ENCODE results near the gene OCRL. TPM values are rescaled to one million over a fixed set of nuclear protein-coding genes. Genes with fewer than 3 reads are reported as not detected.

Gene OCRL
- polyA plus RNA-seq, 1 of the 3 experiments (the other 2 are of a cell fraction) = 18.6 TPM

GRCh38 chrX:129496625-129497024 is 43.4 kb upstream of the OCRL start:
- Histone ChIP-seq H4K20me1 (ENCODE audit: insufficient read depth) (no peaks in the 10 kb centered on the region), H3K4me1 (ENCODE audit: control insufficient read depth in 1 of 2, insufficient read depth in 2 of 2, low read depth in 1 of 2, low read length in 1 of 2) (peaks cover 0 to 16% of the 10 kb centered on the region in 2 experiments; a peak in 1 of 4 replicates), H3K9me2 (no peaks in the 10 kb centered on the region), H3K79me2 (ENCODE audit: insufficient read depth) (no peaks in the 10 kb centered on the region), H3K4me2 (no peak overlapping the region), H3K27me3 (ENCODE audit: insufficient read depth) (0 out of 2 replicates have a peak, but pooled peaks cover 2% of the 10 kb centered on the region), H3F3A (replicated peaks; ENCODE audit: insufficient read depth) (peaks cover 40% of the 10 kb centered on the region), H3K9me3 (no peaks in the 10 kb centered on the region), H3K4me3 (ENCODE audit: low read depth in 2 of 2, low read length in 1 of 2) (no peak overlapping the region), H3K9ac (no peak overlapping the region), H3K36me3 (replicated peaks in 1 of 2; ENCODE audit: control insufficient read depth in 1 of 2, insufficient read depth in 2 of 2, low read length in 1 of 2) (peaks cover 32 to 33% of the 10 kb centered on the region in 2 experiments), H2AFZ (ENCODE audit: low read depth) (no peak overlapping the region), H3K27ac (ENCODE audit: low read depth in 2 of 2, low read length in 1 of 2) (peak overlapping the region in 1 of 2 experiments; percentile 72; a peak in 2 of 4 replicates)
- ChIA-PET CTCF (no interaction called here), POLR2A (no interaction called here)
- 34% methylated on average over 6 of the region's 6 CpGs for WGBS (ENCODE audit: low lambda C conversion rate)
- no peak for DNase-seq
- TF ChIP-seq EZH2phosphoT487 (IDR thresholded peaks at IDR 0.05; ENCODE audit: borderline replicate concordance, low read depth) (no peak), MAX (IDR thresholded peaks at IDR 0.05; ENCODE audit: low read depth) (no peak), USF1 (IDR thresholded peaks at IDR 0.05; ENCODE audit: borderline replicate concordance, low read depth) (no peak), NRF1 (IDR thresholded peaks at IDR 0.05; ENCODE audit: low read depth, low read length) (no peak), TEAD4 (IDR thresholded peaks at IDR 0.05; ENCODE audit: borderline replicate concordance, insufficient read depth) (no peak), YY1 (IDR thresholded peaks at IDR 0.05; ENCODE audit: low read depth) (no peak), CTCF (IDR thresholded peaks at IDR 0.05) (no peak), JUND (IDR thresholded peaks at IDR 0.05) (peak; percentile 34; the same call in 1 of the 2 replicates), ZBTB33 (IDR thresholded peaks at IDR 0.05; ENCODE audit: borderline replicate concordance, low read depth) (no peak), REST (IDR thresholded peaks at IDR 0.05; ENCODE audit: low read depth, low read length) (no peak), RCOR1 (IDR thresholded peaks at IDR 0.05; ENCODE audit: low read length) (no peak), MXI1 (IDR thresholded peaks at IDR 0.05; ENCODE audit: low read depth, low read length) (no peak), TAF1 (IDR thresholded peaks at IDR 0.05; ENCODE audit: borderline replicate concordance, low read depth, low read length) (no peak), SIN3A (IDR thresholded peaks at IDR 0.05; ENCODE audit: borderline replicate concordance, low read depth, low read length) (no peak), RXRA (IDR thresholded peaks at IDR 0.05; ENCODE audit: borderline replicate concordance, low read depth) (no peak), PBX3 (IDR thresholded peaks at IDR 0.05) (peak; percentile 60), POLR2AphosphoS5 (IDR thresholded peaks at IDR 0.05; ENCODE audit: low read depth, low read length) (no peak), IRF3 (IDR thresholded peaks at IDR 0.05; ENCODE audit: low read depth, low read length) (no peak), GABPA (IDR thresholded peaks at IDR 0.05; ENCODE audit: low read depth) (no peak), NFIC (IDR thresholded peaks at IDR 0.05; ENCODE audit: borderline replicate concordance) (no peak), ELF1 (IDR thresholded peaks at IDR 0.05) (no peak), FOXJ3 (CRISPR knock-in tag; IDR thresholded peaks at IDR 0.05) (no peak), RAD21 (IDR thresholded peaks at IDR 0.05; ENCODE audit: low read length) (no peak), TCF12 (IDR thresholded peaks at IDR 0.05) (0 out of 2 replicates have a peak, but pooled peaks have one; percentile 12), GATA2 (CRISPR knock-in tag; IDR thresholded peaks at IDR 0.05) (no peak)

Measured in SK-N-SH (cell line).